Stimulated activated CD4-positive, alpha-beta T cell treated with anti-CD3 and anti-CD28 coated beads, Interleukin-1b, Interleukin-23, amount 100 ng/mL, for 1 hour (primary cell): Measurements from ENCODE around the gene MCCC2.
"Not testable (repeated sequence)": the region's sequence is repeated elsewhere in the genome, so short reads cannot be mapped to it uniquely, and the experiment has no call there.

Source experiments
- DNase-seq, 2 donors: peaks; one replicate each; pipeline ENCODE4 v3.0.0-alpha.2; 2020; ENCODE audit warnings: low read depth in 2 of 2

Gene MCCC2

GRCh38 chr5:71597001-71597400 lies 9.9 kb downstream of the MCCC2 start:
- no peak for DNase-seq

- no peak for DNase-seq
Measured at GRCh38 chr5:71600783-71601182, 13.6 kb downstream of the MCCC2 start.

- DNase-seq = peak; percentile 33 to 48
Measured at GRCh38 chr5:71601222-71602026, 14.3 kb downstream of the MCCC2 start.

DNA sequence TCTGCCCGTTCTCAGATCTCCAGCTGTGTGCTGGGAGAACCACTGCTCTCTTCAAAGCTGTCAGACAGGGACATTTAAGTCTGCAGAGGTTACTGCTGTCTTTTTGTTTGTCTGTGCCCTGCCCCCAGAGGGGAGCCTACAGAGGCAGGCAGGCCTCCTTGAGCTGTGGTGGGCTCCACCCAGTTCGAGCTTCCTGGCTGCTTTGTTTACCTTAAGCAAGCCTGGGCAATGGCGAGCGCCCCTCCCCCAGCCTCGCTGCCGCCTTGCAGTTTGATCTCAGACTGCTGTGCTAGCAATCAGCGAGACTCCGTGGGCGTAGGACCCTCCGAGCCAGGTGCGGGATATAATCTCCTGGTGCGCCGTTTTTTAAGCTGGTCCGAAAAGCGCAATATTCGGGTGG lies 22.8 kb downstream of the MCCC2 start:
- DNase-seq = not testable (repeated sequence)

DNA sequence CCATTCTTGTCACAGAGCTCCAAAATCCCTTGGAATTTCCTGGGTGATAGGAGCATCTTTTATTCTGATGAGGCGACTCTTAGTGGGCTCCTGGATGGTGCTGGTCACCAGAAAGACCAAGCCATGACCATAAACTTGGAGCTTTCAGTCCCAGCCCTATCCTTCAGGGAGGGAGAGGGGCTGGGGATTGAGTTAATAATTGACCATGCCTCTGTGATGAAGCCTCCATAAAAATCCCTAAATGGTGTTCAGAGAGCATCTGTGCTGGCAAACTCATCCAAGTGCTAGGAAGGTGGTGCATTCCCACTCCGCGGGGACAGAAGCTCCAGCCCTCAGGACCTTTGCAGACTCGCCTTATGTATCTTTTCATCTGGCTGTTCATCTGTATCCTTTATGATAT lies 28.7 kb downstream of the MCCC2 start:
- DNase-seq = no peak

DNA sequence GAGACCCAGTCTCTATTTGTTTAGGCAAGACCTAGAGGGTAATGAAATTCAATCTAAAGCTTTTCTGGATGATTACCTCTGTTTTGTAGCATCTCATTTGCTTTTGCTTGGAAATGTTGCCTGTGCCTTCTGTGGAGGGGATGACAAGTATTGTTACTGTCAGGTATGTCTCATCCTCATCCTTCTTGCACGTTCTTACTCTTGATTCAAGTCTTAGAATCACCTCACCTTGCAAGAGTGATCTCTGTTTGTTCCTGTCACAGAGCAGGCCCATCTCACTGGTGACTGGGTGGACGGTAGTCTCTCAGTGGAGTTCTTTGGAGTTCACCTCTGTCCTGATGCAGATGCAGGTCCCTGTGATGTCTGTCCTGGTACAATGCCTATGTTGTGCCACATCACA lies 33.5 kb downstream of the MCCC2 start:
- DNase-seq = no peak

GRCh38 chr5:71621268-71621667 lies 34.1 kb downstream of the MCCC2 start:
- DNase-seq = no peak

DNA sequence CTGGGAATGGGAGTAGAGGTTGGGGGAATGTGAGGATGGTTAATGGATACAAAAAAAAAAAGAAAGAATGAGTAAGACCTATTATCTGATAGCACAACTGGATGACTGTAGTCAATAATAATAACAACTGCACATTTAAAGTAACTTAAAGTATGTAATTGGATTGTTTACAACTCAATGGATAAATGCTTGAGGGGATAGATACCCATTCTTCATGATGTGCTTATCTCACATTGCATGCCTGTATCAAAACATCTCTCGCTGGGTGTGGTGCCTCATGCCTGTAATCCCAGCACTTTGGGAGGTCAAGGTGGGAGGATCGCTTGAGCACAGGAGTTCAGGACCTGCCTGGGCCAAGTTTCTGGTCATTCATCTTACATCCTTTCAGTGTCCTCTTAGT lies 34.6 kb downstream of the MCCC2 start:
- DNase-seq = no peak

GRCh38 chr5:71623221-71623794 lies 36.2 kb downstream of the MCCC2 start:
- DNase-seq = no peak

GRCh38 chr5:71629950-71630349 lies 42.8 kb downstream of the MCCC2 start:
- DNase-seq = no peak

DNA sequence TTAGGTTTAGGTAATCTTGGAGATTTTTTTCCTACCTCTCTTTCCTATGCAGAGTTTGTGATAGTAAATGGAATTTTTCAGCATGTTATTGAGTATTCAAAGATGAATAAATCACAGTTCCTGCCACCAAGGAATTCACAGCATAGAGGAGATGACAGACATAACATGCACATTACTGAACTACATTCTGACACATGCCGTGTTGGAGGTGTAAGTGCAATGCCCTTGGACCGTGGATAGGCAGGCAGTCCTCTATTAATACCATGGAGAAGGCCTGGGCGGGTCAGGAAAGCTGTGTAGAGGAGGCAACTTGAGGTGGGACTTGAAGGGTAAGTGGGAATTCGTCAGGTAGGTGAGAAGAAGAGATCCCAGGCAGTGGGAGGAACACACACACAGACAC lies 43.9 kb downstream of the MCCC2 start:
- no peak for DNase-seq

DNA sequence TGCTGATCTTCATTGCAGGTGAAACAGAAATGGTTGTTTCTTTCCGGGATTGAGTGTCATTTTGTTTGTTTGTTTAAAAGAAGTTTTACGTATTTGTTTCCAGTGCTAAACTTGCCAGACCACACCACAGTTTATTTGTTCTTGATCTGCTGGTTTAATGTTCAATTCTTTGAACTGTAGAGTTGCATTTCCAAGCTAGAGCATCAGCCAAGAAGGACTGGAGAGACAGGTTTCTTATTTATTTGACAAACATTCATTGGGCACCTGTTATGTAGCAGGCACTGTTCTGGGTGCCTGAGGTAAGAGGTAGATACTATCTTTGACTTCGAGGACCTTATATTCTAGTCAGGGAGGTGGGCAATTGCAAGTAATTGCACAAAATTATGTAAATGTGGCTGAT lies 45.0 kb downstream of the MCCC2 start:
- DNase-seq = no peak

DNA sequence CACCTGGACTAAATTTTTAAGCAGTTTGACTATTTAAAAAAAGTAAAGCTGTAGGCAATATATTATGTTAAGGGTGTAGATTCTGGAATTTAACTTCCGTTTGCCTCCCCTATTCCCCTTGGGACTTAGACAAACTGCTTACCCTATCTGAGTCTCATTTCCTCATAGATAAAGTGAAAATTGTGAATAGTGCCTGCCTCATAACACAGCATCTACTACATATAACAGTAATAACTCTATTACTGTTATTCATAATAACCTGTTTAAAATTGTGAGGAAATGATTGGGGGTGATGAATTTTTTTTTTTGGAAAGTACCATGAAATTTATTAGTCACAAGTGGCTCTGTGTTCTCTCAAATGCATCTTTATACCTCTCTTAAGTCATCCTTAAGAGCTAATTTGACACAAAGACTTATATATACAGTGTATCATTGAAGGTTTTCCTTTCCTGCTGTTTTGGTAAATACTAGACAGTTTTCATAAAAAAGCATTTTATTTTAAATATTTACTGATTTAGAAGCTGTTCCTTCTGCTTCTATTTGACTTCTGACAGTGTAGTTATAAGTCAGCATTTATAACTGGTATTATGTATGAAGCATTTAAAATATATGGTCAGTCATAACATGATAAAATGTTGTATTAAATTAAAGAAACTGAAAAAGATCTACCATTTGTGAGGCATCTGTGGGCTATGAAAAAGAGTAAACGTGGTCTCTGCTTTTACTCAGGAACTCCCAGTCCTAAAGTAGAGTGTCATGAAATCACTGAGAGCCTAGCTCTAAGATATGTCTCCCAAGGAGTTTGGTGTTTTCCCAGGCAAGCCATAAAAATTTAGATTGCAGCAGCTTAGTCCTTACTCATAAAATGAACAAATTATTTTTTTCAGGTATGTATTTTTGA lies 46.4 kb downstream of the MCCC2 start:
- DNase-seq = no peak

DNA sequence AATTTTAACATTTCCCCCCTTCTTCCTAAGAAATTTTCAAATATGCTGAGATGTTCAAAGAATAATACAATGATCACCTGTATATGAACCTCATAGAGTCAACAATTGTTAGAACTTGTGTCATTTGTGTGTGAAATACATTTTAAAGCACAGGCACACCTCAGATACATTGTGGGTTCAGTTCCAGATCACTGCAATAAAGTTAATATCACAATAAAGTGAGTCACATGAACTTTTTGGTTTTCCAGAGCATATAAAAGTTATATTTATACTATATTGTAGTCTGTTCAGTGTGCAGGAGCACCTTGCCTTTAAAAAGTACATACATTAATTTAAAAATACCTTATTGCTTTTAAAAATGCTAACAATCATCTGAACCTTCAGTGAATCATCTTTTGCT lies 50.0 kb downstream of the MCCC2 start:
- no peak for DNase-seq

- DNase-seq = no peak
Measured at GRCh38 chr5:71640408-71640807, 53.3 kb downstream of the MCCC2 start.

- no peak for DNase-seq
Measured at GRCh38 chr5:71645030-71645429, 57.9 kb downstream of the MCCC2 start.

- not testable (repeated sequence) for DNase-seq
Measured at GRCh38 chr5:71650940-71651339, 63.8 kb downstream of the MCCC2 start.

GRCh38 chr5:71651579-71651978 lies 64.4 kb downstream of the MCCC2 start:
- DNase-seq = peak in 1 of 2 donors; percentile 10

DNA sequence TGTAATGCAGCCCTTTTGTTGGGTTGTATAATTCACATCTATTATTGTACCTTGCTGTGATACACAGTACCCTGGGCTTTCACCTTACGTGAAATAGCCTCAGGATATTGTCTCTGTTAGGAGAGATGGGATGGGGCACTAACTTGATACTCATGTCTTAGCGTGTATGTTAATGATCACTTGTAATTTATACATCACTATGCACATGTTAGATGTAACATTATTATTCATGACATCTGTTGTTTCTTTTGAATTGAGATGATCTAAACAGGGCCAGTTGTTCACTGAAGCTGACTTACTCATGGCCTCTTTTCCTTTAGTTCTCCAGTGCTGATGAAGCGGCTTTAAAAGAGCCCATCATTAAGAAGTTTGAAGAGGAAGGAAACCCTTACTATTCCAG lies 65.2 kb downstream of the MCCC2 start:
- no peak for DNase-seq

DNA sequence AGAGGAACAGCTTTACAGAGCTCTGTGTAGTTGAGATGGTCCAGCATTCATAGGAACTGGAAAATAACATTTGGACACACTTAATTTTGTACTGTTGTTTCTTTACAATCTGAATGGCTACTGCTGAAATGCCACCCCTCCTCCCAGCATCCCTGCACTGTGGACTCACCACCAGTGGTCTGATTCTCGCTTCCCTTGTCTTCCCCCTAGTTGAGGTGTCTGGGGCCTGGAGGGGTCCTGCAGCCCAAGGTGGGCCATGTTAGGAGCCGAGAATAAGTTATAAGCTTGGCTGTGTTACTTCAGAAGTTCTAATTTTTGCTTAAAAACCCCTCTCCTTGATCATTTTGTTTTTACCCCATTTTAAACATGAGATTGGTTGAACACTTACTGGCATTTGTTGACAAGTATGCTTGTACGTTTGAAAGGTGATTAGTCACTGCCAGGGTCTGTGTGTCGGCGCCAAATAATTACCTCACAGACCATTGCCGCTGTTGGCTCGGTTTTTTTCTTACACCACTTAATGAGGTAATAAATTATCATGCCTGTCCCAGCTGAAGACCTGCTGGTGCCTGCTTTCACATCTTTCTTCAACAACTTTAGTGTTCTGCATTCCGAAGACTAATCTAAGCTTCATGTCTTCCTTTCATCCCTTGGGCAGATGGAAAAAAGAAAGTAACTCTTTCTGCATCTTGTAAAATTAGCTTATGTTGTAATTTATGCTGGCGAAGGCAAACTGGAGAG lies 65.8 kb downstream of the MCCC2 start:
- no peak for DNase-seq

DNA sequence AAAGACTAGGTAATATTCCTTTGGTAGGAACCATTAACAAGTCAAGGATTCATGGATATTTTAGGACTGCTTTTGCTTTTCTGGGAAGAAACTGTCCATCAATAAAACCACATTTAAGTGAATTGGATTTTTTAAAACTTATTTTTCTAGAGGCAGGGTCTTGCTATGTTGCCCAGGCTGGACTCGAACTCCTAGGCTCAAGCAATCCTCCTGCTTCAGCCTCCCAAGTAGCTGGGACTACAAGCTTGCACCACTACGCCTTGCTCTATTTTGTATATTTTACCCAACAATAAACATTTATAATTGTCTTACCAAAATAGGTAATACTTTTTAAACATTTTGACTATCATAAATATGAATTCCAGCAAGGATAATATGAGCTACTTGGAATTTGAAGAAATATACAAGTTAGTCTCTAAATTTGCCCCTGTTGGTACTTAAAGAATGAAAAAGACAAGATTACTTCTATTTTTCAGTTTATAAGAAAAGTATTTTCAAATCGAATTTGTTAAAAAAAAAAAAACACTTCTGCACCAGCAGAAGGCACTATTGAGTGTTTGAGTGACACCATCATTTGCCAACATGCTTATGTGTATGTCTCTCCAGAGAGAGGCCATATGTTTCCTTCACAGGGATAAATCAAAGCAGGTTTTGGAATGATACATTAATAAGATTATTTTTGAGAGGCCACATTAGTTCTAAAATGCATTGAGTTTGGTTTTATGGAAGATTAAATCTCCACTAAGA lies 71.9 kb downstream of the MCCC2 start:
- no peak for DNase-seq
